Osteocyte (in vitro differentiated cells): ENCODE measurements around the gene CHCHD3. TPM values are rescaled to one million over a fixed set of nuclear protein-coding genes. Genes with fewer than 3 reads are reported as not detected.

Experiments
- DNase-seq: peaks from one replicate; pipeline ENCODE4 v3.0.0; 2021; ENCODE audit warnings: mixed read lengths; ENCODE audit not compliant: unreplicated experiment; ENCODE audit errors: extremely low spot score
- H3K27ac Mint-ChIP-seq: one replicate; pipeline ENCODE4 v1.8.0; 2021; ENCODE audit warnings: mild to moderate bottlenecking, mixed read lengths; ENCODE audit not compliant: unreplicated experiment
- H3K27me3 Mint-ChIP-seq: one replicate; pipeline ENCODE4 v1.8.0; 2021; ENCODE audit warnings: mixed read lengths; ENCODE audit not compliant: unreplicated experiment
- H3K36me3 Mint-ChIP-seq: one replicate; pipeline ENCODE4 v1.8.0; 2021; ENCODE audit warnings: mixed read lengths; ENCODE audit not compliant: unreplicated experiment
- H3K4me1 Mint-ChIP-seq: one replicate; pipeline ENCODE4 v1.8.0; 2021; ENCODE audit warnings: mixed read lengths; ENCODE audit not compliant: unreplicated experiment
- H3K4me3 Mint-ChIP-seq: one replicate; pipeline ENCODE4 v1.8.0; 2021; ENCODE audit warnings: mild to moderate bottlenecking, moderate library complexity, mixed read lengths; ENCODE audit not compliant: unreplicated experiment
- H3K9me3 Mint-ChIP-seq: one replicate; pipeline ENCODE4 v1.8.0; 2021; ENCODE audit warnings: mixed read lengths; ENCODE audit not compliant: unreplicated experiment
- CTCF ChIP-seq: fragments of 200-600 bp; sonication (generic); IDR thresholded peaks from 2 replicates; pipeline ENCODE4 v1.5.0; 2021; ENCODE audit warnings: antibody characterized with exemption, mild to moderate bottlenecking, moderate library complexity
- long read RNA-seq: library from polyadenylated mRNA; unstranded; transcript quantifications from one replicate; pipeline ENCODE4 v2.0.0, GENCODE V29; 2021
- total RNA-seq: library from RNA; stranded (reverse); gene quantifications from 2 replicates; pipeline ENCODE4 v1.2.1, GENCODE V29; 2021

CHCHD3 gene
- total RNA-seq: 47.4 and 53.5 TPM in 2 replicates
- long read RNA-seq, transcript CHCHD3-201 (8 exons, 1,598 nt): major isoform, 317 of 340 reads
- long read RNA-seq, partial matches to known transcripts: 8 of 340 reads
- long read RNA-seq, other reads (novel, unspliced or antisense): 15 of 340 reads

- TF ChIP-seq CTCF: no peak
- Mint-ChIP-seq H3K4me1 (peaks cover 23% of the 10 kb centered on the region), H3K27me3 (peaks cover 6% of the 10 kb centered on the region), H3K27ac (peak within 1 kb of the TSS; percentile 94), H3K9me3 (no peaks in the 10 kb centered on the region), H3K4me3 (peak within 1 kb of the TSS; percentile 87), H3K36me3 (no peaks in the 10 kb centered on the region)
- peak; percentile 99 for DNase-seq
These were observed at the start of gene CHCHD3 for GRCh38 chr7:133081599-133082389. Gene CHCHD3, minus strand, starts transcription at chr7:133082090. Its CDS starts 153 bp downstream, at chr7:133081937.

GRCh38 chr7:133130166-133130565 lies 48.3 kb upstream of the CHCHD3 start:
- Mint-ChIP-seq H3K4me3 (no peak overlapping the region), H3K4me1 (no peaks in the 10 kb centered on the region), H3K27me3 (peaks cover 18% of the 10 kb centered on the region), H3K9me3 (no peaks in the 10 kb centered on the region), H3K27ac (no peak overlapping the region), H3K36me3 (no peaks in the 10 kb centered on the region)
- DNase-seq: no peak
- TF ChIP-seq CTCF: no peak

GRCh38 chr7:133126422-133126821 lies 44.5 kb upstream of the CHCHD3 start:
- Mint-ChIP-seq H3K27ac (no peak overlapping the region), H3K27me3 (peaks cover 21% of the 10 kb centered on the region), H3K36me3 (no peaks in the 10 kb centered on the region), H3K4me3 (no peak overlapping the region), H3K4me1 (no peaks in the 10 kb centered on the region), H3K9me3 (no peaks in the 10 kb centered on the region)
- no peak for DNase-seq
- TF ChIP-seq CTCF: no peak

- no peak overlapping the region for H3K27ac Mint-ChIP-seq
- no peak for DNase-seq
- no peaks in the 10 kb centered on the region for H3K9me3 Mint-ChIP-seq
- H3K27me3 Mint-ChIP-seq: peaks cover 28% of the 10 kb centered on the region
- no peak overlapping the region for H3K4me3 Mint-ChIP-seq
- no peaks in the 10 kb centered on the region for H3K36me3 Mint-ChIP-seq
- no peak for TF ChIP-seq CTCF
- H3K4me1 Mint-ChIP-seq: no peaks in the 10 kb centered on the region
These were observed 43.1 kb upstream of the CHCHD3 start for GRCh38 chr7:133124974-133125373.

- no peak for TF ChIP-seq CTCF
- no peak for DNase-seq
- Mint-ChIP-seq H3K4me1 (no peaks in the 10 kb centered on the region), H3K9me3 (no peaks in the 10 kb centered on the region), H3K27ac (no peak overlapping the region), H3K4me3 (no peak overlapping the region), H3K36me3 (no peaks in the 10 kb centered on the region), H3K27me3 (peaks cover 48% of the 10 kb centered on the region)
These were observed 39.4 kb upstream of the CHCHD3 start for GRCh38 chr7:133121175-133121844.
